Peyer's patch (tissue), 4 donors: ENCODE measurements around the gene NTRK2. TPM values are rescaled to one million over a fixed set of nuclear protein-coding genes. Genes with fewer than 3 reads are reported as not detected.

Experiments used
- DNase-seq, 3 donors: peaks; one replicate each; pipeline ENCODE4 v3.0.0-alpha.2; 2017 to 2019
- H3K27ac ChIP-seq, 4 donors: fragments of 200-600 bp; sonication (generic); one replicate each; pipeline ENCODE4 v1.5.1; 2016 to 2019
- H3K27me3 ChIP-seq, 2 donors: fragments of 200-600 bp; sonication (generic); one replicate each; pipeline ENCODE4 v1.5.1; 2019
- H3K36me3 ChIP-seq, 3 donors: fragments of 200-600 bp; sonication (generic); one replicate each; pipeline ENCODE4 v1.5.1; 2016 to 2019
- H3K4me1 ChIP-seq, 4 donors: fragments of 200-600 bp; sonication (generic); one replicate each; pipeline ENCODE4 v1.5.1; 2016 to 2019
- H3K4me3 ChIP-seq, 4 donors: fragments of 200-600 bp; sonication (generic); 1 replicate in 3 of 4; 2 replicates in 1 of 4; pipeline ENCODE4 v1.5.1; 2016 to 2019; ENCODE audit warnings: mild to moderate bottlenecking in 1 of 4
- H3K9me3 ChIP-seq, 4 donors: fragments of 200-600 bp; sonication (generic); one replicate each; pipeline ENCODE4 v1.5.1; 2016 to 2019; ENCODE audit warnings: mild to moderate bottlenecking in 1 of 4
- CTCF ChIP-seq, 6 experiments: fragments of 450-650 bp in 4 of 6; fragments of 200-600 bp in 2 of 6; sonication (generic) in 1 of 6; IDR thresholded peaks; one replicate each; pipeline ENCODE4 v1.5.1; 2017 to 2019; ENCODE audit warnings: antibody characterized with exemption in 6 of 6, mild to moderate bottlenecking in 3 of 6, moderate library complexity in 1 of 6
- POLR2A ChIP-seq, 2 donors: fragments of 450-650 bp; IDR thresholded peaks; one replicate each; pipeline ENCODE4 v1.5.1; 2017; ENCODE audit warnings: antibody characterized with exemption in 2 of 2, mild to moderate bottlenecking in 2 of 2, moderate library complexity in 2 of 2
- total RNA-seq, 4 donors: library from RNA; depleted of rRNA; stranded (reverse); fragments of >200 nt; gene quantifications; one replicate each; pipeline ENCODE4 v1.1.0, GENCODE V29; 2016

NTRK2 gene
- total RNA-seq, 4 donors from 2014 or later = 0.35 to 1.7 (median 0.84) TPM

GRCh38 chr9:84975926-84976325, 306.4 kb downstream of the NTRK2 start:
- no peak overlapping the region for H3K27ac ChIP-seq
- H3K4me1 ChIP-seq = no peaks in the 10 kb centered on the region
- H3K36me3 ChIP-seq = no peaks in the 10 kb centered on the region
- no peak for DNase-seq
- no peak overlapping the region for H3K4me3 ChIP-seq
- no peak for TF ChIP-seq CTCF (IDR thresholded peaks at IDR 0.05)
- TF ChIP-seq POLR2A (IDR thresholded peaks at IDR 0.05) = no peak
- H3K27me3 ChIP-seq = no peaks in the 10 kb centered on the region
- H3K9me3 ChIP-seq = no peaks in the 10 kb centered on the region

GRCh38 chr9:84978661-84979060, 309.1 kb downstream of the NTRK2 start:
- Histone ChIP-seq H3K27ac (no peak overlapping the region), H3K4me1 (no peaks in the 10 kb centered on the region), H3K4me3 (no peak overlapping the region), H3K27me3 (no peaks in the 10 kb centered on the region), H3K36me3 (no peaks in the 10 kb centered on the region), H3K9me3 (no peaks in the 10 kb centered on the region)
- DNase-seq = no peak
- no peak for TF ChIP-seq CTCF (IDR thresholded peaks at IDR 0.05)
- TF ChIP-seq POLR2A (IDR thresholded peaks at IDR 0.05) = no peak

- H3K36me3 ChIP-seq = no peaks in the 10 kb centered on the region
- no peak for DNase-seq
- H3K4me1 ChIP-seq = no peaks in the 10 kb centered on the region
- H3K27me3 ChIP-seq = no peaks in the 10 kb centered on the region
- H3K4me3 ChIP-seq = no peak overlapping the region
- TF ChIP-seq CTCF (IDR thresholded peaks at IDR 0.05) (no peak), POLR2A (IDR thresholded peaks at IDR 0.05) (no peak)
- H3K27ac ChIP-seq = no peak overlapping the region
- H3K9me3 ChIP-seq = no peaks in the 10 kb centered on the region
Measured at GRCh38 chr9:84983749-84984148, 314.2 kb downstream of the NTRK2 start.

- DNase-seq = no peak
- Histone ChIP-seq H3K27me3 (no peaks in the 10 kb centered on the region), H3K27ac (no peak overlapping the region), H3K4me1 (no peaks in the 10 kb centered on the region), H3K4me3 (no peak overlapping the region), H3K36me3 (no peaks in the 10 kb centered on the region), H3K9me3 (no peaks in the 10 kb centered on the region)
- TF ChIP-seq POLR2A (IDR thresholded peaks at IDR 0.05) (no peak), CTCF (IDR thresholded peaks at IDR 0.05) (no peak)
Measured at GRCh38 chr9:84988621-84989020, 319.1 kb downstream of the NTRK2 start.

GRCh38 chr9:84990416-84990815, 320.9 kb downstream of the NTRK2 start:
- TF ChIP-seq CTCF (IDR thresholded peaks at IDR 0.05) = no peak
- TF ChIP-seq POLR2A (IDR thresholded peaks at IDR 0.05) = no peak
- H3K27ac ChIP-seq = no peak overlapping the region
- no peak overlapping the region for H3K4me3 ChIP-seq

GRCh38 chr9:84990850-84991513, 321.5 kb downstream of the NTRK2 start:
- TF ChIP-seq POLR2A (IDR thresholded peaks at IDR 0.05) = no peak
- TF ChIP-seq CTCF (IDR thresholded peaks at IDR 0.05) = no peak

More at GRCh38 chr9:84990416-84990815, 320.9 kb downstream of the NTRK2 start:
- H3K27me3 ChIP-seq = no peaks in the 10 kb centered on the region
- no peaks in the 10 kb centered on the region for H3K36me3 ChIP-seq
- H3K9me3 ChIP-seq = no peaks in the 10 kb centered on the region
- DNase-seq = no peak
- H3K4me1 ChIP-seq = no peaks in the 10 kb centered on the region

More at GRCh38 chr9:84990850-84991513, 321.5 kb downstream of the NTRK2 start:
- no peaks in the 10 kb centered on the region for H3K9me3 ChIP-seq
- no peaks in the 10 kb centered on the region for H3K36me3 ChIP-seq
- no peak overlapping the region for H3K4me3 ChIP-seq
- no peak for DNase-seq
- no peak overlapping the region for H3K27ac ChIP-seq
- H3K4me1 ChIP-seq = no peaks in the 10 kb centered on the region
- no peaks in the 10 kb centered on the region for H3K27me3 ChIP-seq
